ENCODE results near the gene NR0B1. TPM values are rescaled to one million over a fixed set of nuclear protein-coding genes. Genes with fewer than 3 reads are reported as not detected.

NR0B1 gene
- total RNA-seq (not detected), polyA plus RNA-seq (not detected)

GRCh38 chrX:30309139-30309571 lies at the start of gene NR0B1:
Gene NR0B1, minus strand, starts transcription at chrX:30309390. Its CDS starts 27 bp downstream, at chrX:30309363.
- H3K4me3 Mint-ChIP-seq, result no peak within 1 kb of the TSS
- ATAC-seq (ENCODE audit: low read depth in 2 of 2), result no peak
- Histone ChIP-seq H3K4me1 (ENCODE audit: control insufficient read depth, insufficient read depth, low read length, poor library complexity, severe bottlenecking) (no peaks in the 10 kb centered on the region), H3K27ac (ENCODE audit: insufficient read depth, low read length, poor library complexity, severe bottlenecking) (no peak within 1 kb of the TSS), H3K9me3 (ENCODE audit: control insufficient read depth in 2 of 2, low read length in 2 of 2) (no peaks in the 10 kb centered on the region), H3K36me3 (ENCODE audit: control insufficient read depth, insufficient read depth, low read length) (no peaks in the 10 kb centered on the region), H3K27me3 (ENCODE audit: control insufficient read depth, insufficient read depth, low read length) (no peaks in the 10 kb centered on the region), H3K4me3 (ENCODE audit: low read depth, low read length) (no peak within 1 kb of the TSS)
- H3K27ac Mint-ChIP-seq, result no peak within 1 kb of the TSS
- peaks cover 8% of the 10 kb centered on the region for H3K27me3 Mint-ChIP-seq
- peaks cover 0 to 3% (median 0%) of the 10 kb centered on the region in 7 donors for H3K9me3 Mint-ChIP-seq
- H3K36me3 Mint-ChIP-seq, result no peaks in the 10 kb centered on the region
- DNase-seq, result no peak
- H3K4me1 Mint-ChIP-seq, result no peaks in the 10 kb centered on the region

- Histone ChIP-seq H3K27ac (ENCODE audit: insufficient read depth, low read length, poor library complexity, severe bottlenecking) (no peak overlapping the region), H3K27me3 (ENCODE audit: control insufficient read depth, insufficient read depth, low read length) (no peaks in the 10 kb centered on the region), H3K36me3 (ENCODE audit: control insufficient read depth, insufficient read depth, low read length) (no peaks in the 10 kb centered on the region), H3K9me3 (ENCODE audit: control insufficient read depth in 2 of 2, low read length in 2 of 2) (no peaks in the 10 kb centered on the region), H3K4me3 (ENCODE audit: low read depth, low read length) (no peak overlapping the region), H3K4me1 (ENCODE audit: control insufficient read depth, insufficient read depth, low read length, poor library complexity, severe bottlenecking) (no peaks in the 10 kb centered on the region)
- H3K27ac Mint-ChIP-seq, result no peak overlapping the region
- H3K9me3 Mint-ChIP-seq, result peaks cover 0 to 9% (median 3%) of the 10 kb centered on the region in 7 donors
- no peak for DNase-seq
- H3K4me1 Mint-ChIP-seq, result no peaks in the 10 kb centered on the region
- no peaks in the 10 kb centered on the region for H3K36me3 Mint-ChIP-seq
- no peak overlapping the region for H3K4me3 Mint-ChIP-seq
- H3K27me3 Mint-ChIP-seq, result no peaks in the 10 kb centered on the region
- no peak for ATAC-seq (ENCODE audit: low read depth in 2 of 2)
Observed at GRCh38 chrX:30349946-30350345, 40.8 kb upstream of the NR0B1 start.

GRCh38 chrX:30343206-30343605 lies 34.0 kb upstream of the NR0B1 start:
- H3K4me1 Mint-ChIP-seq, result no peaks in the 10 kb centered on the region
- ATAC-seq (ENCODE audit: low read depth in 2 of 2) (no peak), DNase-seq (no peak)
- H3K27ac Mint-ChIP-seq, result no peak overlapping the region
- H3K4me3 Mint-ChIP-seq, result no peak overlapping the region
- no peaks in the 10 kb centered on the region for H3K4me1 ChIP-seq (ENCODE audit: control insufficient read depth, insufficient read depth, low read length, poor library complexity, severe bottlenecking)
- H3K36me3 ChIP-seq (ENCODE audit: control insufficient read depth, insufficient read depth, low read length), result no peaks in the 10 kb centered on the region
- peaks cover 0 to 6% (median 2%) of the 10 kb centered on the region in 7 donors for H3K9me3 Mint-ChIP-seq
- H3K27me3 ChIP-seq (ENCODE audit: control insufficient read depth, insufficient read depth, low read length), result no peaks in the 10 kb centered on the region
- H3K27me3 Mint-ChIP-seq, result no peaks in the 10 kb centered on the region
- no peaks in the 10 kb centered on the region for H3K9me3 ChIP-seq (ENCODE audit: control insufficient read depth in 2 of 2, low read length in 2 of 2)
- H3K27ac ChIP-seq (ENCODE audit: insufficient read depth, low read length, poor library complexity, severe bottlenecking), result no peak overlapping the region
- H3K36me3 Mint-ChIP-seq, result no peaks in the 10 kb centered on the region
- no peak overlapping the region for H3K4me3 ChIP-seq (ENCODE audit: low read depth, low read length)

GRCh38 chrX:30340753-30341152 lies 31.6 kb upstream of the NR0B1 start:
- H3K36me3 Mint-ChIP-seq, result no peaks in the 10 kb centered on the region
- no peaks in the 10 kb centered on the region for H3K27me3 Mint-ChIP-seq
- DNase-seq (no peak), ATAC-seq (ENCODE audit: low read depth in 2 of 2) (no peak)
- H3K9me3 ChIP-seq (ENCODE audit: control insufficient read depth in 2 of 2, low read length in 2 of 2), result no peaks in the 10 kb centered on the region
- no peak overlapping the region for H3K27ac ChIP-seq (ENCODE audit: insufficient read depth, low read length, poor library complexity, severe bottlenecking)
- no peak overlapping the region for H3K4me3 Mint-ChIP-seq
- no peaks in the 10 kb centered on the region for H3K27me3 ChIP-seq (ENCODE audit: control insufficient read depth, insufficient read depth, low read length)
- no peaks in the 10 kb centered on the region for H3K4me1 ChIP-seq (ENCODE audit: control insufficient read depth, insufficient read depth, low read length, poor library complexity, severe bottlenecking)
- H3K4me1 Mint-ChIP-seq, result no peaks in the 10 kb centered on the region
- H3K27ac Mint-ChIP-seq, result no peak overlapping the region
- no peak overlapping the region for H3K4me3 ChIP-seq (ENCODE audit: low read depth, low read length)
- no peaks in the 10 kb centered on the region for H3K36me3 ChIP-seq (ENCODE audit: control insufficient read depth, insufficient read depth, low read length)
- peaks cover 0 to 5% (median 2%) of the 10 kb centered on the region in 7 donors for H3K9me3 Mint-ChIP-seq

- Mint-ChIP-seq H3K36me3 (no peaks in the 10 kb centered on the region), H3K4me1 (no peaks in the 10 kb centered on the region), H3K4me3 (no peak overlapping the region), H3K27ac (no peak overlapping the region), H3K9me3 (peaks cover 0 to 3% (median 0%) of the 10 kb centered on the region in 7 donors), H3K27me3 (no peaks in the 10 kb centered on the region)
- Histone ChIP-seq H3K27ac (ENCODE audit: insufficient read depth, low read length, poor library complexity, severe bottlenecking) (no peak overlapping the region), H3K36me3 (ENCODE audit: control insufficient read depth, insufficient read depth, low read length) (no peaks in the 10 kb centered on the region), H3K4me1 (ENCODE audit: control insufficient read depth, insufficient read depth, low read length, poor library complexity, severe bottlenecking) (no peaks in the 10 kb centered on the region), H3K4me3 (ENCODE audit: low read depth, low read length) (no peak overlapping the region), H3K27me3 (ENCODE audit: control insufficient read depth, insufficient read depth, low read length) (no peaks in the 10 kb centered on the region), H3K9me3 (ENCODE audit: control insufficient read depth in 2 of 2, low read length in 2 of 2) (no peaks in the 10 kb centered on the region)
- no peak for DNase-seq
- no peak for ATAC-seq (ENCODE audit: low read depth in 2 of 2)
Observed at GRCh38 chrX:30327762-30328161, 18.6 kb upstream of the NR0B1 start.

- no peak overlapping the region for H3K27ac ChIP-seq (ENCODE audit: insufficient read depth, low read length, poor library complexity, severe bottlenecking)
- no peaks in the 10 kb centered on the region for H3K4me1 ChIP-seq (ENCODE audit: control insufficient read depth, insufficient read depth, low read length, poor library complexity, severe bottlenecking)
- no peaks in the 10 kb centered on the region for H3K27me3 ChIP-seq (ENCODE audit: control insufficient read depth, insufficient read depth, low read length)
- no peaks in the 10 kb centered on the region for H3K36me3 ChIP-seq (ENCODE audit: control insufficient read depth, insufficient read depth, low read length)
- ATAC-seq (ENCODE audit: low read depth in 2 of 2), result no peak
- Mint-ChIP-seq H3K9me3 (peaks cover 0 to 5% (median 0%) of the 10 kb centered on the region in 7 donors), H3K27ac (no peak overlapping the region), H3K4me3 (no peak overlapping the region), H3K27me3 (no peaks in the 10 kb centered on the region), H3K4me1 (no peaks in the 10 kb centered on the region), H3K36me3 (no peaks in the 10 kb centered on the region)
- H3K4me3 ChIP-seq (ENCODE audit: low read depth, low read length), result no peak overlapping the region
- no peak for DNase-seq
- H3K9me3 ChIP-seq (ENCODE audit: control insufficient read depth in 2 of 2, low read length in 2 of 2), result no peaks in the 10 kb centered on the region
Observed at GRCh38 chrX:30317308-30317707, 8.1 kb upstream of the NR0B1 start.

- no peaks in the 10 kb centered on the region for H3K36me3 Mint-ChIP-seq
- no peaks in the 10 kb centered on the region for H3K27me3 ChIP-seq (ENCODE audit: control insufficient read depth, insufficient read depth, low read length)
Observed at GRCh38 chrX:30313322-30313721, 4.1 kb upstream of the NR0B1 start.

GRCh38 chrX:30312858-30313257 lies 3.7 kb upstream of the NR0B1 start:
- H3K9me3 Mint-ChIP-seq, result peaks cover 0 to 3% (median 0%) of the 10 kb centered on the region in 7 donors

More at GRCh38 chrX:30313322-30313721, 4.1 kb upstream of the NR0B1 start:
- Histone ChIP-seq H3K27ac (ENCODE audit: insufficient read depth, low read length, poor library complexity, severe bottlenecking) (no peak overlapping the region), H3K36me3 (ENCODE audit: control insufficient read depth, insufficient read depth, low read length) (no peaks in the 10 kb centered on the region), H3K4me1 (ENCODE audit: control insufficient read depth, insufficient read depth, low read length, poor library complexity, severe bottlenecking) (no peaks in the 10 kb centered on the region), H3K4me3 (ENCODE audit: low read depth, low read length) (no peak overlapping the region), H3K9me3 (ENCODE audit: control insufficient read depth in 2 of 2, low read length in 2 of 2) (no peaks in the 10 kb centered on the region)
- ATAC-seq (ENCODE audit: low read depth in 2 of 2) (no peak), DNase-seq (no peak)
- Mint-ChIP-seq H3K27ac (no peak overlapping the region), H3K4me3 (no peak overlapping the region), H3K4me1 (no peaks in the 10 kb centered on the region), H3K9me3 (peaks cover 0 to 3% (median 0%) of the 10 kb centered on the region in 7 donors), H3K27me3 (peaks cover 4% of the 10 kb centered on the region)

More at GRCh38 chrX:30312858-30313257, 3.7 kb upstream of the NR0B1 start:
- no peaks in the 10 kb centered on the region for H3K36me3 Mint-ChIP-seq
- Histone ChIP-seq H3K36me3 (ENCODE audit: control insufficient read depth, insufficient read depth, low read length) (no peaks in the 10 kb centered on the region), H3K4me3 (ENCODE audit: low read depth, low read length) (no peak overlapping the region), H3K27me3 (ENCODE audit: control insufficient read depth, insufficient read depth, low read length) (no peaks in the 10 kb centered on the region), H3K4me1 (ENCODE audit: control insufficient read depth, insufficient read depth, low read length, poor library complexity, severe bottlenecking) (no peaks in the 10 kb centered on the region), H3K27ac (ENCODE audit: insufficient read depth, low read length, poor library complexity, severe bottlenecking) (no peak overlapping the region), H3K9me3 (ENCODE audit: control insufficient read depth in 2 of 2, low read length in 2 of 2) (no peaks in the 10 kb centered on the region)
- peaks cover 5% of the 10 kb centered on the region for H3K27me3 Mint-ChIP-seq
- no peak overlapping the region for H3K27ac Mint-ChIP-seq
- DNase-seq (no peak), ATAC-seq (ENCODE audit: low read depth in 2 of 2) (no peak)
- no peak overlapping the region for H3K4me3 Mint-ChIP-seq
- H3K4me1 Mint-ChIP-seq, result no peaks in the 10 kb centered on the region
